Measurements from ENCODE around the gene CD22. TPM values are rescaled to one million over a fixed set of nuclear protein-coding genes. Genes with fewer than 3 reads are reported as not detected.
"Not testable (repeated sequence)": the region's sequence is repeated elsewhere in the genome, so short reads cannot be mapped to it uniquely, and the experiment has no call there.

CD22 gene
- total RNA-seq, 2 experiments from 2014 or later: 0.52 to 0.63 TPM

- no peak for DNase-seq
- Mint-ChIP-seq H3K27me3 (ENCODE audit: low read depth) (peaks cover 3% of the 10 kb centered on the region), H3K36me3 (ENCODE audit: low read depth) (no peaks in the 10 kb centered on the region), H3K4me1 (ENCODE audit: low read depth) (peaks cover 11% of the 10 kb centered on the region), H3K27ac (no peak within 1 kb of the TSS), H3K4me3 (no peak within 1 kb of the TSS), H3K9me3 (ENCODE audit: insufficient read depth) (no peaks in the 10 kb centered on the region)
- POLR2A ChIA-PET: no interaction called here
- no peak for ATAC-seq
- CTCF ChIA-PET: interaction anchor here (0.7 to 4.0 kb wide), 7 partner anchors 10 to 137 kb away, joined by 3 to 21 read pairs (median 5); partner anchors contain the start of gene FFAR1
Observed at GRCh38 chr19:35357867-35358573, 29.0 kb downstream of the CD22 start, which contains the start of gene FFAR3. TSS of gene FFAR3 (plus strand) at chr19:35358460. CDS start at chr19:35358891, 431 bp downstream.

GRCh38 chr19:35358834-35359233, 29.8 kb downstream of the CD22 start:
- H3K36me3 Mint-ChIP-seq (ENCODE audit: low read depth); H3K27ac Mint-ChIP-seq; H3K9me3 Mint-ChIP-seq (ENCODE audit: insufficient read depth); H3K4me3 Mint-ChIP-seq; ATAC-seq; DNase-seq; POLR2A ChIA-PET; H3K27me3 Mint-ChIP-seq (ENCODE audit: low read depth): not testable (repeated sequence)
- CTCF ChIA-PET: interaction anchor here (1.4 to 4.0 kb wide), 2 partner anchors 104 to 136 kb away, joined by 10 to 21 read pairs; no protein-coding TSS in a partner anchor
- peaks cover 11% of the 10 kb centered on the region for H3K4me1 Mint-ChIP-seq (ENCODE audit: low read depth)

GRCh38 chr19:35359395-35359794, 30.4 kb downstream of the CD22 start:
- H3K36me3 Mint-ChIP-seq (ENCODE audit: low read depth); DNase-seq; H3K27ac Mint-ChIP-seq; H3K9me3 Mint-ChIP-seq (ENCODE audit: insufficient read depth); CTCF ChIA-PET; H3K27me3 Mint-ChIP-seq (ENCODE audit: low read depth); H3K4me3 Mint-ChIP-seq; ATAC-seq; POLR2A ChIA-PET: not testable (repeated sequence)
- peaks cover 11% of the 10 kb centered on the region for H3K4me1 Mint-ChIP-seq (ENCODE audit: low read depth)

- H3K4me1 Mint-ChIP-seq (ENCODE audit: low read depth): peaks cover 11% of the 10 kb centered on the region
- H3K36me3 Mint-ChIP-seq (ENCODE audit: low read depth); POLR2A ChIA-PET; CTCF ChIA-PET; H3K27me3 Mint-ChIP-seq (ENCODE audit: low read depth); H3K9me3 Mint-ChIP-seq (ENCODE audit: insufficient read depth); H3K27ac Mint-ChIP-seq; ATAC-seq; H3K4me3 Mint-ChIP-seq; DNase-seq: not testable (repeated sequence)
Observed at GRCh38 chr19:35360081-35360480, 31.1 kb downstream of the CD22 start.

GRCh38 chr19:35360880-35361420, 32.0 kb downstream of the CD22 start:
- Mint-ChIP-seq H3K4me1 (ENCODE audit: low read depth) (peaks cover 11% of the 10 kb centered on the region), H3K27me3 (ENCODE audit: low read depth) (peaks cover 2% of the 10 kb centered on the region), H3K4me3 (no peak overlapping the region), H3K9me3 (ENCODE audit: insufficient read depth) (no peaks in the 10 kb centered on the region), H3K27ac (no peak overlapping the region), H3K36me3 (ENCODE audit: low read depth) (no peaks in the 10 kb centered on the region)
- ChIA-PET POLR2A (no interaction called here), CTCF (no interaction called here)
- no peak for DNase-seq
- ATAC-seq: no peak

GRCh38 chr19:35362261-35363000, 33.4 kb downstream of the CD22 start:
- peaks cover 10% of the 10 kb centered on the region for H3K4me1 Mint-ChIP-seq (ENCODE audit: low read depth)
- peaks cover 4% of the 10 kb centered on the region for H3K27me3 Mint-ChIP-seq (ENCODE audit: low read depth)
- CTCF ChIA-PET: no interaction called here
- H3K27ac Mint-ChIP-seq: no peak overlapping the region
- H3K36me3 Mint-ChIP-seq (ENCODE audit: low read depth): no peaks in the 10 kb centered on the region
- ATAC-seq (no peak), DNase-seq (no peak)
- no peaks in the 10 kb centered on the region for H3K9me3 Mint-ChIP-seq (ENCODE audit: insufficient read depth)
- H3K4me3 Mint-ChIP-seq: no peak overlapping the region
- POLR2A ChIA-PET: no interaction called here

GRCh38 chr19:35363001-35363590, 34.1 kb downstream of the CD22 start:
- ATAC-seq: no peak
- no peak for DNase-seq
- CTCF ChIA-PET: no interaction called here

GRCh38 chr19:35363711-35364425, 34.9 kb downstream of the CD22 start:
- ChIA-PET CTCF (interaction anchor here (1.0 kb wide), 1 partner anchor 145 kb away, joined by 3 read pairs; no protein-coding TSS in a partner anchor), POLR2A (no interaction called here)
- Mint-ChIP-seq H3K27ac (no peak overlapping the region), H3K36me3 (ENCODE audit: low read depth) (no peaks in the 10 kb centered on the region), H3K4me1 (ENCODE audit: low read depth) (no peaks in the 10 kb centered on the region), H3K4me3 (no peak overlapping the region), H3K9me3 (ENCODE audit: insufficient read depth) (no peaks in the 10 kb centered on the region), H3K27me3 (ENCODE audit: low read depth) (peaks cover 16% of the 10 kb centered on the region)
- ATAC-seq (no peak), DNase-seq (no peak)

More at GRCh38 chr19:35363001-35363590, 34.1 kb downstream of the CD22 start:
- no peak overlapping the region for H3K27ac Mint-ChIP-seq
- H3K4me1 Mint-ChIP-seq (ENCODE audit: low read depth): peaks cover 4% of the 10 kb centered on the region
- H3K27me3 Mint-ChIP-seq (ENCODE audit: low read depth): peaks cover 9% of the 10 kb centered on the region
- POLR2A ChIA-PET: no interaction called here
- H3K4me3 Mint-ChIP-seq: no peak overlapping the region
- no peaks in the 10 kb centered on the region for H3K36me3 Mint-ChIP-seq (ENCODE audit: low read depth)
- no peaks in the 10 kb centered on the region for H3K9me3 Mint-ChIP-seq (ENCODE audit: insufficient read depth)

GRCh38 chr19:35365303-35365702, 36.3 kb downstream of the CD22 start:
- Mint-ChIP-seq H3K27me3 (ENCODE audit: low read depth) (peaks cover 22% of the 10 kb centered on the region), H3K4me3 (no peak overlapping the region), H3K27ac (no peak overlapping the region), H3K9me3 (ENCODE audit: insufficient read depth) (no peaks in the 10 kb centered on the region), H3K36me3 (ENCODE audit: low read depth) (no peaks in the 10 kb centered on the region), H3K4me1 (ENCODE audit: low read depth) (no peaks in the 10 kb centered on the region)
- ATAC-seq: no peak
- DNase-seq: no peak
- POLR2A ChIA-PET: no interaction called here
- CTCF ChIA-PET: no interaction called here

- POLR2A ChIA-PET: no interaction called here
- no peaks in the 10 kb centered on the region for H3K36me3 Mint-ChIP-seq (ENCODE audit: low read depth)
- no peaks in the 10 kb centered on the region for H3K4me1 Mint-ChIP-seq (ENCODE audit: low read depth)
- peaks cover 22% of the 10 kb centered on the region for H3K27me3 Mint-ChIP-seq (ENCODE audit: low read depth)
- no peak overlapping the region for H3K27ac Mint-ChIP-seq
- H3K9me3 Mint-ChIP-seq (ENCODE audit: insufficient read depth): no peaks in the 10 kb centered on the region
- DNase-seq: no peak
- CTCF ChIA-PET: no interaction called here
- no peak overlapping the region for H3K4me3 Mint-ChIP-seq
- no peak for ATAC-seq
Observed at GRCh38 chr19:35368378-35368777, 39.4 kb downstream of the CD22 start.

GRCh38 chr19:35369522-35369921, 40.5 kb downstream of the CD22 start:
- Mint-ChIP-seq H3K27ac (no peak overlapping the region), H3K36me3 (ENCODE audit: low read depth) (no peaks in the 10 kb centered on the region), H3K4me3 (no peak overlapping the region), H3K9me3 (ENCODE audit: insufficient read depth) (no peaks in the 10 kb centered on the region), H3K27me3 (ENCODE audit: low read depth) (peaks cover 22% of the 10 kb centered on the region), H3K4me1 (ENCODE audit: low read depth) (no peaks in the 10 kb centered on the region)
- ChIA-PET POLR2A (no interaction called here), CTCF (no interaction called here)
- ATAC-seq: no peak
- no peak for DNase-seq
